RWPE1 (cell line): ENCODE data around the gene DDX10.

Experiments
- CTCF ChIA-PET: fragments of 350-600 bp; sonication (Branson Sonifier 250); formaldehyde crosslinking; extraction: SDS; loops from one replicate; lab custom pipeline; 2021; lab: Yijun Ruan, JAX
- POLR2A ChIA-PET: fragments of 400-600 bp; formaldehyde crosslinking; extraction: SDS; loops from one replicate; lab custom pipeline; 2020; ENCODE audit warnings: antibody characterized with exemption; ENCODE audit not compliant: low non-redundant PET; lab: Yijun Ruan, JAX
- DNase-seq: peaks from one replicate; pipeline ENCODE4 v3.0.0; 2012; ENCODE audit warnings: low spot score
- H3K27ac ChIP-seq: fragments of 450-650 bp; 2 replicates; pipeline ENCODE4 v1.5.1; 2017
- TF ChIP-seq, protein P1 (sequence below): fragments of 450-650 bp; conservative IDR thresholded peaks from 2 replicates; pipeline ENCODE4 v1.5.1; 2017; ENCODE audit warnings: low read depth, mild to moderate bottlenecking

The DDX10 gene

DNA sequence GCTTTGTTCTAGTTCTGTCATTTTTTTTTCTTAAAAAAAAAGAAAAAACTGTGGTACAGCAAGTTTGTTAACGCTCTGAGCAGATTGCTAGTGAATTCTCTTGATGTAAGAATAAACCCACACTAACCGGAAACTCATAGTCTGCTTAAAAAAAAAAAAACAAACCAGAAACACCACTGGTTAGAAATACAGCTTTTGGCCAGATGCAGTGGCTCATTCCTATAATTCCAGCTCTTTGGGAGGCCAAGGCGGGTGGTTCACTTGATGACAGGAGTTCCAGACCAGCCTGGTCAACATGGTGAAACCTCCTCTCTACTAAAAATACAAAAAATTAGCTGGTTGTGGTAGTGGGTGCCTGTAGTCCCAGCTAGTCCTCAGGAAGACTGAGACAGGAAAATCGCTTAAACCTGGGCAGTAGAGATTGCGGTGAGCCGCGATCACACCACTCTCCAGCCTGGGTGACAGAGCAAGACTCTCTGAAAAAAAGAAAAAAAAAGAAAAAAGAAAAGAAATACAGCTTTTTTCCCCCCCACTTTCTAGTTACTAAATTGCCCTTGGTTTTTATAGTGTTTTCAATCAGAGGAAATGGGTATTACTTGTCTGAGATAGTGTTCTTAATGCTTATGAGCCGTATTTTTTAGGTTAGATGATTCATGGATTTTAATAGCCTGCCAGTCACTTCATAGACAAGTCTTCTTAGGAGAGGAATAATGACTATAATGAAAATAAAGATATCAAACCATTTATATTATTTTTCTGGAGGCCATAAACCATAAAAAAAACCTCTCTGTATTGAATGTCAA lies 222.8 kb downstream of the DDX10 start:
- DNase-seq, result no peak
- ChIA-PET POLR2A (no interaction called here), CTCF (no interaction called here)
- TF ChIP-seq, protein P1, sequence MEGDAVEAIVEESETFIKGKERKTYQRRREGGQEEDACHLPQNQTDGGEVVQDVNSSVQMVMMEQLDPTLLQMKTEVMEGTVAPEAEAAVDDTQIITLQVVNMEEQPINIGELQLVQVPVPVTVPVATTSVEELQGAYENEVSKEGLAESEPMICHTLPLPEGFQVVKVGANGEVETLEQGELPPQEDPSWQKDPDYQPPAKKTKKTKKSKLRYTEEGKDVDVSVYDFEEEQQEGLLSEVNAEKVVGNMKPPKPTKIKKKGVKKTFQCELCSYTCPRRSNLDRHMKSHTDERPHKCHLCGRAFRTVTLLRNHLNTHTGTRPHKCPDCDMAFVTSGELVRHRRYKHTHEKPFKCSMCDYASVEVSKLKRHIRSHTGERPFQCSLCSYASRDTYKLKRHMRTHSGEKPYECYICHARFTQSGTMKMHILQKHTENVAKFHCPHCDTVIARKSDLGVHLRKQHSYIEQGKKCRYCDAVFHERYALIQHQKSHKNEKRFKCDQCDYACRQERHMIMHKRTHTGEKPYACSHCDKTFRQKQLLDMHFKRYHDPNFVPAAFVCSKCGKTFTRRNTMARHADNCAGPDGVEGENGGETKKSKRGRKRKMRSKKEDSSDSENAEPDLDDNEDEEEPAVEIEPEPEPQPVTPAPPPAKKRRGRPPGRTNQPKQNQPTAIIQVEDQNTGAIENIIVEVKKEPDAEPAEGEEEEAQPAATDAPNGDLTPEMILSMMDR, result no peak
- H3K27ac ChIP-seq, result no peak overlapping the region

DNA sequence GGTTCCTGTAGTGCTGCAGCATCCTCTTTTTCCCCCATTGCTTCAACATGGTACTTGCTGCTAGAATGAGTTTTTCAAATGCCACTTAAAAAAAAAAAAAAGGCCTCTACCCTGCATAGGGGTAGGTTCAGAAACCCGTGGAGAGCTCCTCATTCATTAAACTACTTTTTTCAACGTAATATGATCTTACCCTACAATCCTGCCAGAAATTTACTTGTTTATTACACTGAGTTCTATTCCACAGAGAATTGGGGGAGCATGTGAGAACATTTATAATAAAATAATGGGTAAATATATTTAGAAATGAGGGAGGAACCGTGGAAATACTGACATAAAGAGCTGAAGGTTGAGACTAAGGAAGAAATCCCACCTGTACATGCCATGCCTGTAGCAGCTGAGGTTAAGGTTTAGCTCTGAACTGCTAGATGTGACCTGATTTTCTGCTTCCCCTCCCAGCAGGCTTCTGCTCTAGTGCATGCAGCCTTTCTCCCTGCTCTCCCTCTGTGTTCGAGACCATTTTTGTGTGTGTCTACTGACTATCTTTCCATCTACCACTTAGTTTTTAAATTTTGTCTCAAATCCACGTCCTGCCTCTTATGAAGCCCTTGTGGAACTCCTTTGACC lies 225.7 kb downstream of the DDX10 start:
- TF ChIP-seq, protein P1, result no peak
- no peak for DNase-seq
- ChIA-PET CTCF (no interaction called here), POLR2A (no interaction called here)
- H3K27ac ChIP-seq, result no peak overlapping the region

DNA sequence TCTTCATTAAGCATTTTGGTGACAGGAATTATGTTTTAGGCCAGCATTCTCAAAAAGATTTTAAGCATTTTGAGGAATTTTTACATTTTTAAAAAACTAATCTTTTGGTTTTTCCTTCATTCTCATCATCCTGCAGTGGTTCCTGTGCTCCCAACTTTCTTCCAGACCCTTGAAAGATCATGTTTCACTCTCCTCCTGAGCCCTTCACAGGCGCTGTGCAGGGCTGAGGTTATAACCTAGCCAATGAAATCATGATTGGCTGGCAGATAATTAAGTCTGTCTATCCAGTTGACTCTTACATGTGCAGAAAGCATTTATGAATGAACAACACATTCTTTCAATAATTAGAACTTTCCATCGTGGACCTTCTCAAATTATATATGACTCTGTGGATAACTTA lies 226.3 kb downstream of the DDX10 start:
- no peak for DNase-seq
- CTCF ChIA-PET, result no interaction called here
- TF ChIP-seq, protein P1, result no peak

DNA sequence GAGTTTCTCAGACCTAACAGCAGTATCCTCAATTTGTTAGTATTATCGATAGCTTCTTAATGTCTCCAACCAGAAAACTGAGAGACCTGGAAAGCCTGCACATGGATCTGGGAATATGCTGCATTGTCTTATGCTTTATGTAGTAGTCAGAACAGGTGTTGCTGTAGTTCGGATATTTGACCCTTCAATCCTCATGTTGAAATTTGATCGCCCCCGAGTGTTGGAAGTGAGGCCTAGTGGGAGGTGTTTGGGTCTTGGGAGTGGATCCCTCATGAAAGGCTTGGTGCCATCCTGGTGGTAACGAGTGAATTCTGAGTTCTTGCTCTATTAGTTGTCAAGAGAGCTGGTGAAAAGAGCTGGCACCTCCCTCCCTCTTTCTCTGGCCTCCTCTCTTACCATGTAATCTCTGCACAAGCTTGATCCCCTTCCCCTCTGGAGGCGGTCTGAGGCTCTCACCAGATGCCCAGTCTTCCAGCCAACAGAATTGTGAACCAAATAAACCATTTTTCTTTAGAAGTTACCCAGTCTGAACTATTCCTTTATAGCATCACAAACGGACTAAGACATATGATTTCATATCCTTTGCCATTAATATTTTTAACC lies 227.1 kb downstream of the DDX10 start:
- TF ChIP-seq, protein P1, result no peak
- DNase-seq, result no peak
- no peak overlapping the region for H3K27ac ChIP-seq
- ChIA-PET CTCF (no interaction called here), POLR2A (no interaction called here)

More for the DNA sequence above, 226.3 kb downstream of the DDX10 start:
- POLR2A ChIA-PET, result no interaction called here
- H3K27ac ChIP-seq, result no peak overlapping the region

DNA sequence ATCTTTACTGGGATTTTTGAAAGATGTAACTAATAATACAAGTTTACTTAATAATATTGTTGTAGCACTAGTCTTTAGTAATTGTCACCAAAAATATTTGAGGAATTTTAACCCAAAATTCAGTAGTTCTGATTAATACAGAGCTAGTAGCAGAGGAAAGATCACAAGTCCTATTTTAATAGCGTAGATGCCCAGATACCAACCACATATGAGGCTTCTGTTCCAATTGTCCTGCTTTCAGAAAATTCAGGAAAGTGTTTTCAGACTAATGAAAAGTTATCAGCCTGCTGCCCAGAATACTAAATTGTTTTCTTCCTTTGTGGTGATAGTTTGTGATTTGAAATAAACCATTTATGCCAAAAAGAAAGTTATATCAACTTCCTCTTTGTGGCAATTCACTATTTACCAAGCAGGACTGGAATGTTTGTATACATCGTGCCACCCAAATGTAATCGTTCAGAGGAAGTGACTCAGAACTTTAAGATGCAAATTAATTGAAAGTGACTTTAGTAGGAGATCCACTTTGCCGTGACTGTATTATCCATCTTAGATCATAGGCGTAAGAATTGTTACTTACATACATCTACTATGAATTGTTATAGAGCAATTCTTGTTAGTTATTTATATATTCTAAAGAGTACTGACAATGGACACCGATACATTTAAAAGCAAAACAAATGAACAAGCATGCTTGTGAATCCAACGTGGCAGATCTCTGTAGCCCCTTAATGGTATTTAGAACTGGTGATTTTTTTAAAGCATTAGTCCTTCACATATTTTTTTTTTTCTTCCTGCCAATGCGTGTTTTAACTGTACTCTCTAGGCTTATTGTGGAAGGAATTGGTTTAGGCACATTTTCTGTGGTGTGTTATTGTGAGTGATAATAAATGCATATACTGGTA lies 231.0 kb downstream of the DDX10 start:
- DNase-seq, result peak; percentile 54
- ChIA-PET CTCF (interaction anchor here (0.7 kb wide), 1 partner anchor 15 kb away, joined by 3 read pairs; no protein-coding TSS in a partner anchor), POLR2A (no interaction called here)
- TF ChIP-seq, protein P1, result no peak
- H3K27ac ChIP-seq, result no peak overlapping the region
